Measurements from ENCODE around the gene SLC1A5.

The SLC1A5 gene

GRCh38 chr19:46739290-46739771 lies 49.1 kb downstream of the SLC1A5 start:
- DNase-seq: no peak

- DNase-seq: no peak
Measured at GRCh38 chr19:46737761-46738171, 50.6 kb downstream of the SLC1A5 start.

- DNase-seq: no peak
Measured at GRCh38 chr19:46737298-46737654, 51.1 kb downstream of the SLC1A5 start.

GRCh38 chr19:46736531-46737297 lies 51.7 kb downstream of the SLC1A5 start:
- DNase-seq: no peak

- no peak for DNase-seq
Measured at GRCh38 chr19:46733690-46734292, 54.6 kb downstream of the SLC1A5 start.

DNA sequence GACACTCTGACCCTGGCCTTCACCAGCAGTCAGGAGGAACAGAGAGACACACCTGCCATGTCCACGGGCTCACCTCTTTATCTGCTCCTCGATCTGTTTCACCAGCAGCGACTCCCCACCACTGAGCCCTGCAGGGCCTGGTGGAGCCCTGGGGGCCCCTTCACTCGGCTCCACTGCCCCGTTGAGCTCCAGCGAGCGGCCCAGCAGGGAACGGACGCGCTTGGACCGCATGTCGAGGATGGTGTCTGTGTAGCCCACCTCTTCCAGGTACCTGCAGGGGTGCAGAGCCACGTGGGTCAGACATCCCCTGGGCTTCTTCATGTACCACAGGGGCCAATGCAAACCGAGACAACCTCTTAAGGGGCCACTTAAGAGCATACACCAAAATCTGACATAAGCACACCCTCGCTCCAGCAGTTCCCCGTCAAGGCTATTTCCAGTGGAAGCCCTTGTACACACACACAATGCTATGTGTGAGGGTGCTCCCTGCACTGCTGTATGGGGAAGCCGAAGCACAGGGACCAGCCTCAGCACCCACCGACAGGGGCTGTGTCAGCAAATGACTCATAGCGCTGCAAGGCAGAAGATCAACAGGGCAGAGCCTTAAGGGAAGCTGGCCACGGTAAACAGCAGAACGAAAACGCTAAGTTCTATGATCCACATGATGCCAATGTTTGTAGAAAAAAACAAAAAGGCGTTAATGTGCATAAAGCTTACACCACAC lies 55.3 kb downstream of the SLC1A5 start:
- DNase-seq: no peak

- no peak for DNase-seq
Measured at GRCh38 chr19:46732172-46732938, 56.0 kb downstream of the SLC1A5 start.

DNA sequence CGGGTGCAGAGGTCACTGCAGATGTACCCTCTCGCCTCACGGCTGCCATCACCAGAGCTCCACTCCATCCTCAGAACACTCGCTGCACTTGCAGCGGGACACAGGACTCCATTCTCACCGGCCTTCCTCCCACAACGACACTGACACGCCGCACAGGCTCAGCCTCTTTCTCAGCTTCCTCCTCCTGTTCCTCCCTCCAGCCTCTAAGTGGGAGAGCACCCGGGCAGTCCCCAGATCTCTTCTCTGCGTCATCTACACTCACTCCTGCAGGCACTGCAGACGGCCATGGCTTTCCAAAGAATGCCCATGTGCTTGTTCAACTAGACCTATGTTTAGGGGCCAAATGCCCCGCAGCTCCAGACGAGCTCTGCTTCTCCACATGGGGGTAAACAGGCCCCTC lies 56.8 kb downstream of the SLC1A5 start:
- DNase-seq: no peak

DNA sequence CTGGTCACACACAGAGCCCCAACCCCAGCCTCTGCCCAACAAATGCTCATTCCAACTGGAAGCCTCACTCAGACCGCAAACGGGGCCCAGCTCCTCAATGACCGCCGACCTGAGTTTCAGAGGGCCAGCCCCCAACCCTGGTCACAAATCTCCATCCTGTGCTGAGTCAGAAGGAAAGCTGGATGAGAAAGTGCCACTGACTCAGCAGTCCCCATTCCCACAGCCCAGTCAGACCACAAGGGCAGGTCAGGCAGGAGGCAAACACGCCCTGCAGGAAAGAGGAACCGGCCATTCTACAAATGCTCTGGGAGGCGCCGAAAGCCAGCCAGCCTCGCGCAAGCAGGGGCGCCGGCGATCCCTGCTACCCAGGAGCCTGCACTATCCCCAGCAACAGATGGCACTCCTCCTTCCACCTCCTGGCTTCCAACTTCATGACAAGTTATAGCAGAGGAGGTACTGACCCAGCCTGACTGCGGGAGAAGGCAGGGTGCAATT lies 57.3 kb downstream of the SLC1A5 start:
- peak; percentile 33 for DNase-seq

- DNase-seq: no peak
Measured at GRCh38 chr19:46730595-46730994, 57.8 kb downstream of the SLC1A5 start.

DNA sequence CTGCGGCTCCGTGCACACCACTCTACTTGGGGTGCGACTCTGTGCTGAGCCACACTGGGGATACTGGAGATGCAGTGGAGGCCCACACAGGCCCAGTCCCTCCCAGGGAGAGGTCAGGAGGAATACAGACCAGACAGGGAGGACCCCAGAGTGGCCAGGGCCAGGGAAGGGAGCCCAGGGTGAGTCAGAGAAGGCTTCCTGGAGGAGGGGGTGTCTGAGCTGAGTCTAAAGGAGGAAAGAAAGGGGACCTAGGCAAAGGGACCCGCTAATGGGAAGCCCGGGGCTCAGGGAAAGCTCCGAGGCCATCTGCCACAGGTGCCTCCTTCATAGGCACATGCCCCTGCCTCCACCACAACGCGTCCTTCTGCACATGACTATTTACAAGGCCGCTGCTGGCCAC lies 58.2 kb downstream of the SLC1A5 start:
- DNase-seq: no peak

DNA sequence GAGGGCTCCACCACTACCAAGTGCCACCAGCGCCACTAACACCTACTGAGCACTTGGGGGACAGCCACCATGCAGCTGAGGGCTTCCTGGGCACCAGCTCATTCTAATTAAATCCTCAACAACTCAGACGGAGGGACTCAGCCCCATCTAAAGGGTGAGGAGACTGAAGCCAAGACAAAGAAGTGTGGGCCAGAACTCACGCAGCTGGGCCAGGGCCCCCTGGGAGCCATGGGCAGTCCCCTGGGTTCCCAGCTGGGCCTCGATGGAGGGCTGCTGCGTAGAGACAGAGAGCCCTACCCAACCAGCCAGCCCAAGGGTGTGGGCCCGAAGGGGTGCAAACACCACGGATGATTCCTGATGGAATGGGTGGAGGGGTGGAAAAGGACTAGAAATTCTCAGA lies 58.7 kb downstream of the SLC1A5 start:
- no peak for DNase-seq

DNA sequence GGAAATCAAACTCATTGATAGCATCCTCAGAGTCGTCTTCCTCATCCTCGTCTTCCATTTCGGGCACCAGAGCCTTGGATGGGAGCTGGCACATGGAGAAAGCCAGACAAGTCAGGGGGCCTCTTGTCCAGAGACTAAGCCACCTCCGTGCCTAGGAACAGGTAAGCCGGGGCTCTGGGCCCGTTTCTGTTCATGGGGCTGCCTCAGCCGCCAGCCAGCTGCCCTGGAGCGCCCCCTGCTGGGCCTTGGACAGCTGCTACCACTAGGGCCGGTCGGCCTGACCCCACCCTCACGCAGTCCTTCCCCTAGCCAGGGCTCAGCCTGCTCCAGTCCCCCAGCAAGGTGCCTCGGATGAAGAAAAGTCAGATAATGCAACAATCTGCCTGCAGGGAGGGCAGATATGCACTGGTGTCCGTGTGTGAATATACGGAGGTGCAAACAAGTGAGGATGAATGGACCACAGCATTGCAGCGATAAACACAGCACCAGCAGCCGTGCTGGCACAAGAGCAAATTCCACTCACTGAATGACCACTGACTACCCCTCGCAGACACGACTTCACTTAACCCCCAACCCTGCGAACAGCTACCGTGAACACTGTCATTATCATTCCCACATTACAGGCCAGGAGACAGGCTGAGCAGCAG lies 59.6 kb downstream of the SLC1A5 start:
- peak; percentile 31 for DNase-seq

DNA sequence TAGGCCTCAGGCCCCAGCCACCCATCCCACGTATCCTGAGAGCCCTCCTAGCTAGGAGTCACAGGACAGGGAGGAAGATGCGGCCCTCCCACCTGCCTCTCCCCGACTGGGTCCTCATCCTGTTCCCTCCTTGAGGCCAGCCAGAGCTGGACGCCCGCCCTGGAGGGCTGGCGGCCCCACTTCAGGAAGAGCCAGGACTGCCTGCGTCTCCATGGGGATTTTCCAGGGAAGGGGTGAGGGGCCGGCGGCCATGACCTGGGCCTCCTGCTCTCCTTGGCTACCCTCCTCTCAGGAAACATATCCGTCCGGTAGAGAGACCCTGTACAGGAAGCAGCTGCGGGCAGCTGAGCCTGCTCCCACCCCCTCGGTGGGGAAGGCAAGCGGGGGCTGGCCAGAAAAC lies 60.2 kb downstream of the SLC1A5 start:
- no peak for DNase-seq

DNA sequence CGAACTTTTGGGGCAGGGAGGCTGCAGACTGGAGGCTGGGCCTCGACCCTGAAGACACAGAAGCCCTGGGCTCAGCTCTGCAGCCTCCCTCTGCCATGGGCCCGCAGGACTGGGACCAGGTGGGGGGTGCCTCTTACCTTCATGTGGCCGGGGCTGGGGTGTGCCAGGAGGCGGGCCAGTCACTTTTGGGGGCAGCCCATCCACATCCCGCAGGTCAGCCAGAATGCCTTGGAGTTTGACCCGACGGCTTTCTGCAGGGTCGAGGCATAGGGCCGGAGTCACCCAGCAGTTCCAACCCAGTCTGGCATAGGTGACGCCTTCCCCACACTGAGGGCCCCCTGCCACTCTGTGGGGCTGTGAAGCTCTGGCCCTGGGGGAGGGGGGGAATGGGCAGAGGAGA lies 60.6 kb downstream of the SLC1A5 start:
- DNase-seq: no peak

DNA sequence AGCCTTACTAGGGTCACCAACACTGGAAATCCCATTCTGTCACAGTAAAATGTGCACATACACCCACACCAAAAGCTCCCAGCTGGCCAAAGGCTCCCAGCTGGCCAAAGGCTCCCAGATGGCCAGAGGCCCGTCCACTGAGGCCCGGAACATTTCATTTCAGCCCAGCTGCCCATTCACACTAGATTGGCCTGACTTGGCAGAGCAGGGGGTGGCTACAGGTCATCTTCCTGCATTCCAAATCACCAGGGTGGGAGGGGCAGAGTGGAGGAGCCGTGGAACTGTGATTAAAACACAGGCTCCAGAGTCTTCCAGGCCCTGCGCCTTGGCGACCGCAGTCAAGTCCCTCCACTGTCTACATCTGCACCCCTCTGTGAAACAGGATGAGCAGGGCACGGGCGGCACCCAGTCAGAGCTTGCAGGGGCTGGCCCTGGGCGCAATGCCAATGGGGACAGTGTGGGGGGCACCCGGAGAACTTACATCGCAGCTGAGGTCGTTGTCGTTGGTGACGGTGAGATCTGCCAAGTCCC lies 61.4 kb downstream of the SLC1A5 start:
- DNase-seq: no peak

- DNase-seq: no peak
Measured at GRCh38 chr19:46726551-46726950, 61.8 kb downstream of the SLC1A5 start.

- DNase-seq: no peak
Measured at GRCh38 chr19:46725859-46726393, 62.5 kb downstream of the SLC1A5 start.

- no peak for DNase-seq
Measured at GRCh38 chr19:46725036-46725820, 63.2 kb downstream of the SLC1A5 start.
